Neural cell (in vitro differentiated cells): ENCODE results near the gene OSBPL5. TPM values are rescaled to one million over a fixed set of nuclear protein-coding genes. Genes with fewer than 3 reads are reported as not detected.

Experiments used
- H2AFZ ChIP-seq: fragments of 200-600, 300-800 bp; sonication (generic), shearing (Covaris generic); 2 replicates; pipeline ENCODE4 v1.6.0; 2014; ENCODE audit warnings: low read depth, mild to moderate bottlenecking, antibody characterized with exemption, low read length, moderate library complexity
- H3F3A ChIP-seq: fragments of 200-600 bp; shearing (Covaris generic); 2 replicates; pipeline ENCODE4 v1.6.1; 2016; ENCODE audit warnings: mild to moderate bottlenecking, moderate library complexity, mixed read lengths, antibody characterized with exemption, low read length; ENCODE audit not compliant: insufficient read depth, poor library complexity, severe bottlenecking
- H3K27ac ChIP-seq: fragments of 200-600, 300-800 bp; sonication (generic), shearing (Covaris generic); 2 replicates; pipeline ENCODE4 v1.5.1; 2014; ENCODE audit warnings: mild to moderate bottlenecking, low read length, moderate library complexity
- H3K27me3 ChIP-seq: fragments of 300-800, 200-600 bp; sonication (generic), shearing (Covaris generic); 2 replicates; pipeline ENCODE4 v1.6.0; 2014; ENCODE audit warnings: mild to moderate bottlenecking, low read depth, low read length, moderate library complexity; ENCODE audit not compliant: insufficient read depth
- H3K36me3 ChIP-seq: fragments of 300-800, 200-600 bp; sonication (generic), shearing (Covaris generic); 2 replicates; pipeline ENCODE4 v1.5.1; 2014; ENCODE audit warnings: mild to moderate bottlenecking, antibody characterized with exemption, low read length, moderate library complexity; ENCODE audit not compliant: insufficient read depth
- H3K4me2 ChIP-seq: fragments of 300-800, 200-600 bp; sonication (generic), shearing (Covaris generic); 2 replicates; pipeline ENCODE4 v1.6.0; 2014; ENCODE audit warnings: mild to moderate bottlenecking, low read length
- H3K4me3 ChIP-seq: fragments of 300-800, 200-600 bp; sonication (generic), shearing (Covaris generic); 2 replicates; pipeline ENCODE4 v1.5.1; 2014; ENCODE audit warnings: mild to moderate bottlenecking, low read length, moderate library complexity
- H3K79me2 ChIP-seq: fragments of 200-600 bp; shearing (Covaris generic); replicated peaks from 2 replicates; pipeline ENCODE4 v1.6.0; 2014; ENCODE audit warnings: mild to moderate bottlenecking, low read length, moderate library complexity; ENCODE audit not compliant: insufficient read depth
- H3K9ac ChIP-seq: fragments of 300-800, 200-600 bp; sonication (generic), shearing (Covaris generic); 2 replicates; pipeline ENCODE4 v1.6.1; 2016; ENCODE audit warnings: mild to moderate bottlenecking, low read length, mixed read lengths
- H3K9me2 ChIP-seq: fragments of 200-600 bp; shearing (Covaris generic); 2 replicates; pipeline ENCODE4 v1.6.1; 2016; ENCODE audit warnings: mild to moderate bottlenecking, low read length, mixed read lengths; ENCODE audit not compliant: insufficient read depth
- H3K9me3 ChIP-seq: fragments of 200-600, 300-800 bp; sonication (generic), shearing (Covaris generic); 2 replicates; pipeline ENCODE4 v1.6.1; 2016; ENCODE audit warnings: mild to moderate bottlenecking, mixed run types, low read length, moderate library complexity, mixed read lengths
- H4K20me1 ChIP-seq: fragments of 200-600 bp; shearing (Covaris generic); 2 replicates; pipeline ENCODE4 v1.6.1; 2016; ENCODE audit warnings: mild to moderate bottlenecking, mixed run types; ENCODE audit not compliant: insufficient read depth
- EP300 ChIP-seq: fragments of 450-650 bp; conservative IDR thresholded peaks from 2 replicates; pipeline ENCODE4 v1.6.1; 2014; ENCODE audit warnings: antibody characterized with exemption, mild to moderate bottlenecking, moderate library complexity; ENCODE audit not compliant: poor library complexity, severe bottlenecking
- EZH2 ChIP-seq: fragments of 200-600, 300-800 bp; shearing (Covaris generic), sonication (generic); IDR thresholded peaks from 2 replicates; pipeline ENCODE4 v1.6.1; 2014; ENCODE audit warnings: antibody characterized with exemption, low read length, borderline replicate concordance, mild to moderate bottlenecking; ENCODE audit not compliant: insufficient read depth, poor library complexity, severe bottlenecking
- MXI1 ChIP-seq: fragments of 450-650 bp; conservative IDR thresholded peaks from 2 replicates; pipeline ENCODE4 v1.6.1; 2014; ENCODE audit warnings: antibody characterized with exemption, mild to moderate bottlenecking; ENCODE audit not compliant: poor library complexity, severe bottlenecking
- POLR2AphosphoS5 ChIP-seq: IDR thresholded peaks from 2 replicates; pipeline ENCODE4 v1.6.1; 2012
- RAD21 ChIP-seq: fragments of 450-650 bp; conservative IDR thresholded peaks from 2 replicates; pipeline ENCODE4 v1.6.1; 2014; ENCODE audit warnings: antibody characterized with exemption, mild to moderate bottlenecking, moderate library complexity
- REST ChIP-seq: IDR thresholded peaks from 2 replicates; pipeline ENCODE4 v1.6.1; 2012; ENCODE audit warnings: borderline replicate concordance
- SMC3 ChIP-seq: fragments of 450-650 bp; conservative IDR thresholded peaks from 2 replicates; pipeline ENCODE4 v1.6.1; 2014; ENCODE audit warnings: antibody characterized with exemption, mild to moderate bottlenecking, moderate library complexity; ENCODE audit not compliant: poor library complexity
- TAF1 ChIP-seq: IDR thresholded peaks from 2 replicates; pipeline ENCODE4 v1.6.1; 2012; ENCODE audit warnings: low read depth
- polyA plus RNA-seq: library from polyadenylated mRNA; depleted of rRNA; stranded (reverse); fragments of >200 nt; gene quantifications from 2 replicates; pipeline ENCODE4 v1.2.3, GENCODE V29; 2014
- TF ChIP-seq, protein P1 (sequence below): fragments of 450-650 bp; IDR thresholded peaks from 2 replicates; pipeline ENCODE4 v1.5.1; 2014; ENCODE audit warnings: antibody characterized with exemption, mild to moderate bottlenecking, moderate library complexity; ENCODE audit not compliant: poor library complexity, severe bottlenecking

The OSBPL5 gene
- polyA plus RNA-seq, 1 donor from 2014 or later, result 49.1 TPM

GRCh38 chr11:3043315-3043871 lies 121.7 kb downstream of the OSBPL5 start:
- Histone ChIP-seq H3K4me2 (no peak overlapping the region), H3K36me3 (no peaks in the 10 kb centered on the region), H3K27ac (no peak overlapping the region), H3K9me2 (no peaks in the 10 kb centered on the region), H3F3A (no peaks in the 10 kb centered on the region), H2AFZ (no peak overlapping the region), H4K20me1 (no peaks in the 10 kb centered on the region), H3K79me2 (peaks cover 14% of the 10 kb centered on the region), H3K9ac (no peak overlapping the region), H3K4me3 (no peak overlapping the region), H3K27me3 (no peaks in the 10 kb centered on the region), H3K9me3 (no peaks in the 10 kb centered on the region)
- TF ChIP-seq REST (no peak), POLR2AphosphoS5 (no peak), SMC3 (no peak), MXI1 (no peak)
- TF ChIP-seq, protein P1, sequence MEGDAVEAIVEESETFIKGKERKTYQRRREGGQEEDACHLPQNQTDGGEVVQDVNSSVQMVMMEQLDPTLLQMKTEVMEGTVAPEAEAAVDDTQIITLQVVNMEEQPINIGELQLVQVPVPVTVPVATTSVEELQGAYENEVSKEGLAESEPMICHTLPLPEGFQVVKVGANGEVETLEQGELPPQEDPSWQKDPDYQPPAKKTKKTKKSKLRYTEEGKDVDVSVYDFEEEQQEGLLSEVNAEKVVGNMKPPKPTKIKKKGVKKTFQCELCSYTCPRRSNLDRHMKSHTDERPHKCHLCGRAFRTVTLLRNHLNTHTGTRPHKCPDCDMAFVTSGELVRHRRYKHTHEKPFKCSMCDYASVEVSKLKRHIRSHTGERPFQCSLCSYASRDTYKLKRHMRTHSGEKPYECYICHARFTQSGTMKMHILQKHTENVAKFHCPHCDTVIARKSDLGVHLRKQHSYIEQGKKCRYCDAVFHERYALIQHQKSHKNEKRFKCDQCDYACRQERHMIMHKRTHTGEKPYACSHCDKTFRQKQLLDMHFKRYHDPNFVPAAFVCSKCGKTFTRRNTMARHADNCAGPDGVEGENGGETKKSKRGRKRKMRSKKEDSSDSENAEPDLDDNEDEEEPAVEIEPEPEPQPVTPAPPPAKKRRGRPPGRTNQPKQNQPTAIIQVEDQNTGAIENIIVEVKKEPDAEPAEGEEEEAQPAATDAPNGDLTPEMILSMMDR, result no peak

DNA sequence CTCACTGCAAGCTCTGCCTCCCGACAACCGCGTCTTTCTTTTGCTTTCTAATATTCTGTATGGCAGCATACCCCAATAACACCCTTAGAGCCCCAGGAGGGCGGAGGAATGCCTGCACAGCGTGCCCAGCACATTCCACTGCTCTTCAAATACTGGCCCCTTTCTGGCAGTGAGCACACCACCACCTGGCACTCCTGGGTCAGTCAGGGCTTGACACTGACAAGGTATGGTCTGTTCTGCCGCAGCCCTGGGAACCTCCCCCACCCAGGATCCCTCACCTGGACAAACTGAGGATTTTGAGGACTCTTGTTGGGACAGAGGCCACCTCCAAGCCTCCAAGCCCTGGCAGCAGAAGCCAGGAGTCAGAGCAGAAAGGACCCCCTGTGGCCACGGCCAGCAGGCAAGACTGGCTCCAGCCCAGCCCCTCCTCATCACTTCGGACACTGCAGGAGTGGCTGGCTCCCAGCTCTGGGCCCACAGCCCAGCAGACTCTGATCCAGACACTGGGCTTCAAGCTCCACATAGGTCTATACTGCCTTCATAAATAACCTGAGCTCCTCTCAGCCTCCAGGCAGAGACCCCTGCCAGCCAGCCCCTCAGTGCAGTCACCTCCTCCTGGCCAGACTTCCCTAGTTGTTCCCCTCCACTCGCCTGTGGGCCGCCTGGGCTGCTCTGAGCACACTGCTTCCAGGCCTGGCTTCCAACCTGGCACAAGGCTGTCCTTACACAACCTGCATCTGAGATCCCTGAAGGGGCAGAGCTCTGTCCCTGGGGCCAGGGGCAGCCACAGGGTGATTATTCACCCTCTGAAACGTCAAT lies 122.4 kb downstream of the OSBPL5 start:
- Histone ChIP-seq H4K20me1 (no peaks in the 10 kb centered on the region), H3K27ac (no peak overlapping the region), H3K27me3 (no peaks in the 10 kb centered on the region), H3K36me3 (no peaks in the 10 kb centered on the region), H3K4me3 (no peak overlapping the region), H3K9me2 (no peaks in the 10 kb centered on the region), H3K4me2 (no peak overlapping the region), H2AFZ (no peak overlapping the region), H3K79me2 (peaks cover 9% of the 10 kb centered on the region), H3K9ac (no peak overlapping the region), H3F3A (no peaks in the 10 kb centered on the region), H3K9me3 (no peaks in the 10 kb centered on the region)
- TF ChIP-seq POLR2AphosphoS5, result no peak
- TF ChIP-seq, protein P1, result no peak
- no peak for TF ChIP-seq EZH2
- no peak for TF ChIP-seq REST
- no peak for TF ChIP-seq SMC3
- TF ChIP-seq TAF1, result no peak
- TF ChIP-seq EP300, result no peak
- TF ChIP-seq MXI1, result no peak
- TF ChIP-seq RAD21, result no peak
